NCI-H2227 (cell line): Measurements from ENCODE around the gene FBLIM1.

ENCODE experiments used
- DNase-seq: peaks from one replicate; lab custom pipeline; 2025; ENCODE audit not compliant: unreplicated experiment; lab: John Stamatoyannopoulos, UW

Gene FBLIM1

GRCh38 chr1:15765495-15766194 is 7.0 kb downstream of the FBLIM1 start:
- no peak for DNase-seq

GRCh38 chr1:15767941-15768340 is 9.3 kb downstream of the FBLIM1 start:
- DNase-seq = no peak

DNA sequence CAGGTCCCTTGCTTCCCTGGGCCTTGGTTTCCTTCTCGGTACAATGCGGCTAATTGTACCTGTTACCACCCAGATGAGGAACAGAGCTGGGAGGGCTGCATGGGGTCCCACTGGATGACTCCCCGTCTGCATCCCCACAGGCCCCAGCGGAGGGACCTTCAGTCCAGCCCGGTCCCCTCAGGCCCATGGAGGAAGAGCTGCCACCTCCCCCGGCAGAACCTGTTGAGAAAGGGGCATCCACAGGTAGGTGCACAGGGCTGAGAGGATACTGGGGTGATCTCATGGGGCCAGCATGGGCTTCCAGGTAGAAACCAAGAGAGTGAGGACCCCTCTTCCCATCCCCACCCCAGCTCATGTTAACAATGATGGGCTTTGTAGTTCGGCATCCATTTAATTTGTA is 9.8 kb downstream of the FBLIM1 start:
- DNase-seq = no peak

- no peak for DNase-seq
These were observed 11.8 kb downstream of the FBLIM1 start for GRCh38 chr1:15770313-15770962.

DNA sequence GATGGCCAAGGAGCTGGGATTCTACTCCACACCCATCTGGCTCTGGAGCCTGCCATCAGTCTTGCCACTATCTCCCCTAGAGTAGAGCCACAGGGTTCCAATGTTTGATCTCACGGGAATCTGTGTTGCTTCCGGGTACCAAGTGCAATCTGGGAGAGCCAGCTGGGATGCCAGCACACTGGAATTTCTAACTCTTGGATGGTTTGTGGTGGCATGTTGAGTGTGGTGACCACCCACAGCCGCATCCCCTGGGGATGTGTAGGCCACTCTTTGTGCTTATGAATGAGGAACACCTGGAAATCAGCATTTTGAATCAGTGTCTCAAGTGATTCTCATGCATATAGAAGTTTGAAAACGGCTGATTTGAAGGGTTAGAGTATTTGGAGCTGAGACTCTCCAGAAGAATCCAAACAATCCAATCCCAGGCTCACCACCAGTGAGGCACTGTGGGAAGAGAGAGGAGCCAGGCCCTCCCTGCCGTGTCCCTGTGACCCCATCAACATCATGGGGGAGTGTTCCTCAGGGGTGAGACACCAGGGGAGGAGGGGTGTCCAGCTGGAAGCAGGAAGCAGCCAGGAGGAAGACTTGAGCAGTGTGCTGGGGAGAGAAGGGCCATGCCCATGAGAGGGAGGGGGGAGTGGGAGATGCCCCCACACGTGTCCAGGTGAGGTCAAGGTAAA is 13.4 kb downstream of the FBLIM1 start:
- no peak for DNase-seq

DNA sequence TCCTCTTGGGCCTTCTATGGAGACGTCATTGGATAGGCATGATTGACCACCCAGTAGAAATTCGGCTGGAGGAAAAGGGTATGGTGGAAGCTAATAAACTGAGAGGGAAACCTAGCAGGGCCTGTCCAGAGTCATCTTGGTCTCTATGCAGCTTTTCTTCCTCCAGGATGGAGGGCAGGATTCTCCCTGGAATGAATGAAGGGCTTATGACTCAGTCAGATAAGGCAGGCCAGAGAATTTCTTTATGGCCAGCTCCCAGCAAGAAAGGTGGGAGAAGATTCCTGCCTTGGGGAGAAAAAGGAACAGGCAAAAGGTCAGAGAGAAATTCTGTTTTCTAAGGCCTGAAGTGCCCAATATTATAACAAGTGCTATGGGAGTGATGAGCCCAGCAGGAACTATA is 17.1 kb downstream of the FBLIM1 start:
- DNase-seq = no peak

DNA sequence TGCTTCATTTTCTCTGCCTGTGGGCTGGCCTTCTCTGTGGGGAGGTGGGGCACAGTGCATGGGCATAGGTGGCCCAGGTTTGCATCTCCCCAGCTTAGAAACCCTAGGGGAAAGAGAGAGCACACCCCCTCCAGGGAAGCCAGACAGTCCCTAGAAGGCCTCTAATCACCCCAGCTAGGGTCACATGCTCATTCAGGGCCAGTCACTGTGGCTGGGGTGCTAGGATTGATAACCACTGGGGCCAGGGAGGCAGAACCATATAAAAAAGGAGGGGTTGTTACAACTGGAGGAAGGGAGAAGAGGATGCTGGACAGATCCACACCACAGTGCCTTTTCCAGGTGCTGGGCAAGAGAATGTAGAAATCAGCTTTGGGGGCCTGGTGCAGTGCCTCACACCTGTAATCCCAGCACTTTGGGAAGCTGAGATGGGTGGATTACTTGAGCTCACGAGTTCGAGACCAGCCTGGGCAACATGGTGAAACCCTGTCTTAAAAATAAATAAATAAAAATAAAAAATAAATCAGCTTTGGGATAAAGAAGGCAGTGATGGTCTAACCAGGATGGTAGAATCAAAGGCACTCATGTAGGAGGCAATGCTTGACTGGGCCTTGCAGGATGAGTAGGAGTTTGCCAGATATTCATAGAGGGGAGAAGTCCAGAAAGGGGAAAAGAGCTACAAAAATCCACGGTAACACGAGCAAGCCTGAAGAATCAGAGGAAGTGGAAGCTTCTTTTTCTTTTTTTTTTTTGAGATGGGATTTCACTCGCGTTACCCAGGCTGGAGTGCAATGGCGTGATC is 19.5 kb downstream of the FBLIM1 start:
- no peak for DNase-seq

- DNase-seq = no peak
These were observed 27.1 kb downstream of the FBLIM1 start for GRCh38 chr1:15785683-15786082.

DNA sequence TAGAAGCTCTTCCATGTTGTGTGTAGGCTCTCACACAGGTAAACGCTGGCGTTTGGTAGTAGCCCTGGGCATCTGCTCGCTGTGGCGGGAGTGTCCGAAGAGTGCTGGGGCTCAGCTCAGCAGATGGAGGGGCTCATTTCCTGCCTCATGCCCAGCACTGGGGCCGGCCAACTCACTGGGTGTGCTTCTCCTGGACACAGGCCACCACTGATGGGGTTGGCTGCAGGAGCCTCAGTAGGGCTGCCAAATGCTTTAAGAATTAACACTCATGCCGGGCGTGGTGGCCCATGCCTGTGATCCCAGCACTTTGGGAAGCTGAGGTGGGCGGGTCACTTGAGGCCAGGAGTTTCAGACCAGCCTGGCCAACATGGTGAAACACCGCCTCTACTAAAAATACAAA is 28.0 kb downstream of the FBLIM1 start:
- no peak for DNase-seq

DNA sequence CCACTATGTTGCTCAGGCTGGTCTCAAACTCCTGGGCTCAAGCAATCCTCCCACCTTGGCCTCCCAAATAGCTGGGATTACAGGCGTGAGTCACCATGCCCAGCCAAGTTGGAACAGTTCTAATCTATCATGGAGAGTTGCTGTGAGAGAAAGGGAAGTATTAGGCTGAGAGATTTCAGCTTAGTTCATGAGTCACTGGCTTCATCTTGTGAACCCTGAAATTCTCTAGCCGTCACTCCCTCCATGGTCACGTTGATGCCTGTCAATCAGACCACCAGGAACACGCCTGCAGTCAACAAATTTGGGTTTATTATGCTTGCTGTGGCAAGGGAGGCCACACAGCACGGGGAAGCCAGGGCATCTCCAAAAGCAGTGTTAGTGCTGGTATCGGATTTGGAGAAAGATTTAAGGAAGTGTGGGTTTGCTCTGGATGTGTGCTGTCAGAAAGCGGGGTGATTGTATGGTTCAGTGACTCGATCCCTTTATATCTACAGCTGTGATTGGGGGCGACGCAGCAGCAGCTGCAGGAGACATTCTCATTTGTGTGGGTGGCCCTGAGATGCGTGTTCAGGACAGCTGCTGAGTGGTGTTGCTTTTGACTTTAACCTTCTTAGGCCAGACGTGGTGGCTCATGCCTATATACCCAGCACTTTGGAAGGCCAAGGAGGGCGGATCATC is 30.2 kb downstream of the FBLIM1 start:
- DNase-seq = no peak

DNA sequence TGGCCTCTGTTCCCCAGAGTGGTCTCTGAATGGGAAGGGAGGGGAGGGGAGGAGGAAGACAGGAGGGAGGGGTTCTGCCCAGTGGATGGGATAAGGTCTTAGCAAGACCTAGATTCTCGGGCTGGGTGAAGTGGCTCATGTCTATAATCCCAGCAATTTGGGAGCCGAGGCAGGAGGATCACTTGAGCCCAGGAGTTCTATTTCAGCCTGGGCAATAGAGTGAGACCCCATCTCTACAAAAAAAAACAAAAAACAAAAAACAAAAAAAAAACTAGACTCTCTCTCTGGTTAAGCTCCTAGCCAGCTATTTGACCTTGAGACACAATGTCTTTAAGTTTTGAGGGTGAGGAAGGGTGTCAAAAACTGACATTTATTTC is 37.5 kb downstream of the FBLIM1 start:
- no peak for DNase-seq

DNA sequence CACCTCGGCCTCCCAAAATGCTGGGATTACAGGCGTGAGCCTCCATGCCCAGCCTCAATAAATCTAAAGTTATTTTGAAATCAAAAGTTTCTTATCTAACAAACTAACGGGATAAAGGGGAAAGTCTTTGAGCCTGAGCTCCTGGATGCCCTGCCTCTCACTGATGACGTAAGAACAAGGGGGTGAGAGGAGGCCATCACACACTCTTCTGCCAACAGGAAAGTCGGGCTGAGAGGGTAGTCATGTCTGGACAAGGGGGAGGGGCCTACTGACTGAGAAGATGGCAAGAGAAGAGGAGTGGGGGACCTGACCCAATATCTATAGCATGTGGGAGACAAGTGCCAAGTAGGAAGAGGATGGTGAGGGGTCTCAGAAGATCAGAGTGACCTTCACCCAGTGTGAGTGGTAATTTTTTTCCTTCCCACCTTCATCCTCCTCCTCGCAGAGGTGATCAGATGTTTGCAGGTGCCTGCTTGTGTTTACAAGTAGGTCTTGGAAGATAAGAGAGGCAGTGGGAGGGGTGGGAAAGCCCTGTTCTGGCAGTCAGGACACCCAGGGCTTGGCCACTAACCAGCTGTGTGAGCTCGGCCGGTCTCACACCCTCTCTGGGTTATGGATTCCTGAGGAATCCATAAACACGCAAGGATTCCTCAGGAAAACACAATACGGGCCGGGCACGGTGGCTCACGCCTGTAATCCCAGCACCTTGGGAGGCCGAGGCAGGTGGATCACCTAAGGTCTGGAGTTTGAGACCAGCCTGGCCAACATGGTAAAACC is 39.2 kb downstream of the FBLIM1 start:
- DNase-seq = no peak

GRCh38 chr1:15799004-15799867 is 40.6 kb downstream of the FBLIM1 start:
- DNase-seq = no peak

GRCh38 chr1:15799928-15800835 is 41.6 kb downstream of the FBLIM1 start:
- DNase-seq = peak; percentile 46

DNA sequence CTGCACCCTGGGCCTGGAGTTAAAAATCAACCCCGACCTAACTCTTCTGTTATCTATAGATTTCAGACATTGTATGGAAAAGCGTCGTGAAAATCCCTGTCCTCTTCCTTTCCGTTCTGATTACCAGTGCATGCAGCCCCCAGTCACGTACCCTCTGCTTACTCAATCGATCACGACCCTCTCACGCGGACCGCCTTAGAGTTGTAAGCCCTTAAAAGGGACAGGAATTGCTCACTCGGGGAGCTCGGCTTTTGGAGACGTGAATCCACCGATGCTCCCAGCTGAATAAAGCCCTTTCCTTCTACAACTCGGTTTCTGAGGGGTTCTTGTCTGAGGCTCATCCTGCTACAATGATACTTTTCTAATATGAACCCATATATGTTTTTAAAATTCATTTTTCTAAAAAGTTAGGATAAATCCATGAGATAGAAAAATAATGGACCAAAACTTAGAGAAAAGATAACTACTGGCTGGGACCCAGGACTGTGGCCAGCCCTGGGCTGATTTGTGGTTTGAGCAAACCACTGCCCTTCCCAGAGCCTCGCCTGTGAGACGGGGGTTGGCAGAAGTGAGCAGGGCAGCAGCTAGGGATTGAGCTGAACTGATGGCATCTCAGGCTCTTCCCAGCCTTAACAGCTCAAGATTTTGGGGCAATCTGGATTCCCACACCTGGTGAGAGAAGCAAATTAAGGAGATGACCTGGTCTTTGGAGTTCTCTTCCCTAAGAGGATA is 43.8 kb downstream of the FBLIM1 start:
- no peak for DNase-seq

DNA sequence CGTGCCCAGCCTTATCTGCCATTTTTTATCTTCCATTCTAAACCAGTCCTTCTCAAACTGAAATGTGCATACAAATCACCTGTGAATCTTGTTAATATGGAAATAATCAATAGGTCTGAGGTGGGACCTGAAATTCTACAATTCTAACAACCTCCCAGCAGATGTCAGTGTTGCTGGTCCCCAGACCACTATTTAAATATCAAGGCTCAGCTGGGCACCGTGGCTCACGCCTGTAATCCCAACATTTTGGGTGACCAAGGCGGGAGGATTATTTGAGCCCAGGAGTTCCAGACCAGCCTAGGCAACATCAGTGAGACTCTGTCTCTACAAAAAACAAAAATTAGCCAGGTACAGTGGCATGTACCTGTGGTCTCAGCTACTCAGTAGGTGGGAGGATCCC is 44.8 kb downstream of the FBLIM1 start:
- DNase-seq = peak; percentile 56

DNA sequence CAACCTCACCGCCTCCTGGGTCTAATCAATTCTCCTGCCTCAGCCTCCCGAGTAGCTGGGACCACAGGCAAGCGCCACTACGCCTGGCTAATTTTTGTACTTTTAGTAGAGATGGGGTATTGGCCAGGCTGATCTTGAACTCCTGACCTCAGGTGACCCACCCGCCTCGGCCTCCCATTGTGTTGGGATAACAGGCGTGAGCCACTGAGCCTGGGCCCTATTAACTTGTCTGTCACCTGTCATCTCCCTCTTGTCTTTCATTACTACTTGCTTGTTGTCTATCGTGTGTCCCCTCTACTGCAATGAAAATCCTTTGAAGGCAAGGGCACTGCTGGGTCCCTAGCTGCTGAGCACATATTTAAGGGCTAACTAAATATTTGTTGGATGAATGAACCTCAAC is 45.5 kb downstream of the FBLIM1 start:
- no peak for DNase-seq

GRCh38 chr1:15807121-15807520 is 48.5 kb downstream of the FBLIM1 start:
- no peak for DNase-seq
